Lower leg skin (tissue), 4 donors: Measurements from ENCODE around the gene LEFTY2. TPM values are rescaled to one million over a fixed set of nuclear protein-coding genes. Genes with fewer than 3 reads are reported as not detected.

Experiments used
- DNase-seq, 2 donors: peaks; one replicate each; pipeline ENCODE4 v3.0.0-alpha.2; 2019; ENCODE audit warnings: low spot score in 2 of 2
- H3K4me3 ChIP-seq: fragments of 200-600 bp; sonication (generic); 2 replicates; pipeline ENCODE4 v1.5.1; 2017; ENCODE audit warnings: mild to moderate bottlenecking, low read depth; ENCODE audit not compliant: poor library complexity, severe bottlenecking
- CTCF ChIP-seq, 3 donors: fragments of 450-650 bp; IDR thresholded peaks; one replicate each; pipeline ENCODE4 v1.5.1; 2016; ENCODE audit warnings: antibody characterized with exemption in 3 of 3, mild to moderate bottlenecking in 3 of 3, moderate library complexity in 2 of 3
- POLR2A ChIP-seq, 2 donors: fragments of 450-650 bp; IDR thresholded peaks; one replicate each; pipeline ENCODE4 v1.6.1; 2016 to 2017; ENCODE audit warnings: antibody characterized with exemption in 2 of 2, mild to moderate bottlenecking in 1 of 2, moderate library complexity in 1 of 2
- WGBS, 2 donors: methylation state at CpG; one replicate each; pipeline ENCODE4 v1.1.5; 2018; 5-methylcytosine and 5-hydroxymethylcytosine counted together
- intact Hi-C: fragments of 100-400 bp; cut with DNase I; formaldehyde crosslinking; loops from one replicate; pipeline ENCODE4 v1.15.0; 2023; ENCODE audit warnings: low total_unique reads
- total RNA-seq, 4 donors: library from RNA; depleted of rRNA; stranded (reverse); fragments of >200 nt; gene quantifications; one replicate each; pipeline ENCODE4 v1.1.0, GENCODE V29; 2016

Gene LEFTY2
- total RNA-seq, 4 donors from 2014 or later: 0.16 to 0.86 TPM; not detected in 2

- intact Hi-C loops: no loop called here
- 81 to 83% methylated on average over 3 of the region's 3 CpGs for WGBS, 2 donors
- TF ChIP-seq POLR2A (IDR thresholded peaks at IDR 0.05) (no peak), CTCF (IDR thresholded peaks at IDR 0.05) (no peak)
- no peak overlapping the region for H3K4me3 ChIP-seq
- DNase-seq: no peak
Observed at GRCh38 chr1:225926551-225927113, 14.4 kb downstream of the LEFTY2 start.

GRCh38 chr1:225923692-225924555 lies 17.1 kb downstream of the LEFTY2 start, which contains the start of gene PYCR2:
PYCR2 (minus strand) TSS chr1:225924250; CDS start chr1:225924110, 140 bp downstream.
- WGBS, 2 donors: 1% methylated on average over 28 to 57 of the region's 80 CpGs
- intact Hi-C loops: no loop called here
- DNase-seq: peak; percentile 92 to 98
- no peak for TF ChIP-seq POLR2A (IDR thresholded peaks at IDR 0.05)
- no peak for TF ChIP-seq CTCF (IDR thresholded peaks at IDR 0.05)
- H3K4me3 ChIP-seq: peak within 1 kb of the TSS; percentile 99

GRCh38 chr1:225923381-225923691 lies 17.7 kb downstream of the LEFTY2 start:
- H3K4me3 ChIP-seq: peak overlapping the region; percentile 99
- 2 to 4% methylated on average over 8 of the region's 8 CpGs for WGBS, 2 donors
- intact Hi-C loops: no loop called here
- DNase-seq: no peak
- no peak for TF ChIP-seq POLR2A (IDR thresholded peaks at IDR 0.05)
- no peak for TF ChIP-seq CTCF (IDR thresholded peaks at IDR 0.05)

- intact Hi-C loops: no loop called here
- TF ChIP-seq CTCF (IDR thresholded peaks at IDR 0.05) (no peak), POLR2A (IDR thresholded peaks at IDR 0.05) (no peak)
- WGBS, 2 donors: 60 to 63% methylated on average over 16 to 18 of the region's 23 CpGs
- no peak overlapping the region for H3K4me3 ChIP-seq
- DNase-seq: peak; percentile 44 to 88
Observed at GRCh38 chr1:225921734-225922709, 19.0 kb downstream of the LEFTY2 start.

GRCh38 chr1:225919906-225920305 lies 21.1 kb downstream of the LEFTY2 start:
- WGBS, 2 donors: 16 to 18% methylated on average over 5 of the region's 5 CpGs
- DNase-seq: peak; percentile 62 to 92
- intact Hi-C loops: no loop called here
- no peak for TF ChIP-seq CTCF (IDR thresholded peaks at IDR 0.05)
- no peak for TF ChIP-seq POLR2A (IDR thresholded peaks at IDR 0.05)
- H3K4me3 ChIP-seq: no peak overlapping the region
